GM21360 (cell line): ENCODE measurements around the gene VPS45.

Experiments
- ATAC-seq: cut with Tn5 transposase; IDR thresholded peaks from one replicate; pipeline ENCODE4 v1.9.1; 2021; ENCODE audit warnings: mild to moderate bottlenecking, moderate library complexity; ENCODE audit not compliant: unreplicated experiment

VPS45 gene

GRCh38 chr1:150155413-150156071 lies 88.0 kb downstream of the VPS45 start:
- ATAC-seq = no peak

DNA sequence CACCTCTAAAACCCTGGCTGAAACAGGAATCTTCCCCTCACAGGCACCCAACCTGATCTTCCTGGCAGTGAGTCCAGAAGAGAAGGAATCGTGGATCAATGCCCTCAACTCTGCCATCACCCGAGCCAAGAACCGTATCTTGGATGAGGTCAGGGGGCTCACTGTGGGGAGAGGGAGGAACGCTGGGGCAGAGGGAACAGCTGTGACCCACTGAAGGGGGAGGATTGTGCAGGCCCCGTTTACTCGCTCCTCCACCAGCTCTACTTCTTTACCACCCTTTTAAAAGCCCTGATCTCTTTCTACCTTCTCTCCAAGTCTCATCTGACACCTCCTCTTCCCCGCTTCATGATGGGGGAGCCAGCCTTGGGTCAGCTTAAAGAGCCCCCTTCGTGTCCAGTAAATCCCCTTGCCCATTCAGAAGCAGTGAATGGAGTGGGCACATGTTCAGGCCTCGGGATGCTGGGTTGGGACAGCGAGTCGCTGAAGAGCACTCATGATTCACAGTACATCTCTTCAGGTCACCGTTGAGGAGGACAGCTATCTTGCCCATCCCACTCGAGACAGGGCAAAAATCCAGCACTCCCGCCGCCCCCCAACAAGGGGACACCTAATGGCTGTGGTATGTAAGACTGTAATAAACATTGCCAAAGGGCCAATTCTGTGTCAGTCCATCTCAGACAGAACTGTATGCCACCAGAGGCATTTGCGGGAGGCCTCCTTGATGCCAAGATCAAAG lies 89.5 kb downstream of the VPS45 start:
- no peak for ATAC-seq

GRCh38 chr1:150159550-150159949 lies 92.0 kb downstream of the VPS45 start:
- no peak for ATAC-seq

GRCh38 chr1:150160964-150161621 lies 93.5 kb downstream of the VPS45 start:
- no peak for ATAC-seq

GRCh38 chr1:150161747-150162581 lies 94.4 kb downstream of the VPS45 start:
- no peak for ATAC-seq

DNA sequence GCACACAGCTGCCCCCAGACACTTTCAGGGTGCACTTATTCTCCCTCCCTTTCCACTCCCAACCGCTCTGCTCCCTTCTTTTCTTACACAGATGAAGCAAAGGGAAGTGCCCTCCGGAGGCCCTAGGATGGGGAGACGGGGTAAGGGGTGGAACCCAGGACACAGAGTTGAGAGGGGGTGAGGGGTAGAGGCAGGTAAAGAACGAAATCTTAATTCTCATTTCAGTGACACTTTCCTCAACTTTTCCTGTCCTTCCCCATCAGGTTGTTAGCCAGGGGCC lies 94.9 kb downstream of the VPS45 start:
- no peak for ATAC-seq

GRCh38 chr1:150162862-150163706 lies 95.5 kb downstream of the VPS45 start:
- ATAC-seq = peak; percentile 30

- ATAC-seq = no peak
These were observed 96.6 kb downstream of the VPS45 start for GRCh38 chr1:150164224-150164623.

DNA sequence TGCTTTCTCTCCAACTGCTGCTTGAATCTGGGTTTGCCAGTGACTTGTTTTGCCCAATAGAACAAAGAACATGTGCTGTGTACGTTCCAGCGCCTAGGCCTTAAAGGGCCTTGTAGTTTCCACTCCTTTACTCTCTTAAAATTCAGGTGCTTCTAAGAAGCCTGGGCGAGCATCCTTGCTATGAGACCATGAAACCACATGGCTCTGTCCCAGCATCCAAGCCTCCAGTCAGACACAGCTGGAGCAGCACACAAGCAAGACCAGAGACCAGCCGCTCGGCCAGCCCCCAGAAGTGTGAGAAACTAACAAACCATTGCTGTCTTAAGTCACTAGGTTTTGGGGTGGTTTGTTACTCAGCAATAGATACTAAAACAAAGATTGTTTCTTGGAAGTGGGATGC lies 97.2 kb downstream of the VPS45 start:
- no peak for ATAC-seq

DNA sequence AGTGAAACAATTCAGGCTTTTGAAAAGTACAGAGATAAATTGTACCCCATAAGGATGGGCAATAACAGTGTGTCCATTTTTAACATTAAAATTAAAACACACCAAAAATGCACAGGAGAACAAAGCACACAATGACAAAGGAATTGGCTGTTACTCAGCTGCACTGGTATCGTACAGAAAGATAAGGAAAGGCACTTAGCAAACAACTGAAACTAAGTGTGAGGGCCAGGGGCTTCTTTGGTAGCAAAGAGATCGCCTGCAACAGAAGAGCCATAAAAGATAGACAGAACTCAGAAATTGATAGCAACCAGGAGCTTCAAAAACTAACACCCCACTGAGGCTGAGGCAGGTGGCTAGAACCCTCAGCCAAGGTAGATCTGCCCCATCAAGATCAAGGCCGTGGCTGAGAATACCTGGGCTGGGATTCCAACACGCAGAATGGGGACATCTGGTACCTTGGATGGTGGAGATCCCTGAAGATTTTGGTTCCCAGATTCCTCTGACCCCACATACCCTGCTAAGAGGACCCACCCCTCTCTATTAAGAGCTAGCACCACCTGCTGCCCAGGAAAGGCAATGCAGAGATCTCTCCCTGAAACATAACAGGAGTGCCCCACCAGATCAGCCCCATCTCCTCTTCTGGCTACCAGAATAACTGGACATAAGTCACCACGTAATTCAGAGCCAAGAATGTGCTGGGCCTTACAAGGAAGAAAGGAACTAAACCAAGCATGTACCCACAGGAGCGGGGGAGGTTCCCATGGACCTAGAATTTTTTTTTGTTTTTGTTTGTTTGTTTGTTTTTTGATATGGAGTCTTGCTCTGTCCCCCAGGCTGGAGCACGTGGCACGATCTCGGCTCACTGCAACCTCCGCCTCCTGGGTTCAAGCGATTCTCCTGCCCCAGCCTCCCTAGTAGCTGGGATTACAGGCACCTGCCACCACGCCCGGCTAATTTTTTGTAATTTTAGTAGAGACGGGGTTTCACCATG lies 98.3 kb downstream of the VPS45 start:
- ATAC-seq = no peak

GRCh38 chr1:150168960-150169601 lies 101.5 kb downstream of the VPS45 start:
- no peak for ATAC-seq

DNA sequence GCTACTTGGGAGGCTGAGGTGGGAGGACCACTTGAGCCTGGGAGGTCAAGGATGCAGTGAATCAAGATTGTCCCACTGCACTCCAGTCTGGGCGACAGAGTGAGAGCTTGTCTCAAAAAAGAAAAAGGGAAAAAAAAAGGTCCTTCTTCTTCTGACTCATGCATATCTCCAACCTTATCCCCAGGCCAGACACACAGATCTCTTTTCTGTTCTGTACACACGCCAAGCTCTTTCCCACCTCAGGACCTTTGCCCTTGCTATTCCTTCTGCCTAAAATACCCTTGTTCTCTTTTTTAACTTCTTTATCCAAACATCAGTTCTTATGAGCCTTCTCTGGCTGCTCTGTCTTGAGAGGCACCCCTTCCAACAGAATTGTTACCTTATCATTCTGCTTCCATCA lies 104.2 kb downstream of the VPS45 start:
- no peak for ATAC-seq

- ATAC-seq = no peak
These were observed 105.6 kb downstream of the VPS45 start for GRCh38 chr1:150173141-150173585.

- ATAC-seq = no peak
These were observed 109.0 kb downstream of the VPS45 start for GRCh38 chr1:150176593-150176992.

DNA sequence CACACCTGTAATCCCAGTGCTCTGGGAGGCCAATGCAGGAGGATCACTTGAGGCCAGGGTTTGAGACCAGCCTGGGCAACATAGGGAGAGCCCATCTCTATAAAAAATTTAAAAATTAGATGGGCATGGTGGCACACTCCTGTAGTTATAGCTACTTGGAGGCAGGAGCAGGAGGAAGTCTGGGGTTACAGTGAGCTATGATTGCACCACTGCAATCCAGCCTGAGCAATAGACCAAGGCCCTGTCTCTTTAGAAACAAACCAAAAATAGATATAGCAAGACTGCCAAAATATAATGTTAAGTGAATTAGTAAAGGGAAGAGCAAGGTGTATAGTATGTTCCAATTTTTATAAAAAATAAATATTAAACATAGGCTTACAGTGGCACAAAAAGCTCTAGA lies 111.0 kb downstream of the VPS45 start:
- ATAC-seq = no peak

- ATAC-seq = no peak
These were observed 112.3 kb downstream of the VPS45 start for GRCh38 chr1:150179867-150180266.

DNA sequence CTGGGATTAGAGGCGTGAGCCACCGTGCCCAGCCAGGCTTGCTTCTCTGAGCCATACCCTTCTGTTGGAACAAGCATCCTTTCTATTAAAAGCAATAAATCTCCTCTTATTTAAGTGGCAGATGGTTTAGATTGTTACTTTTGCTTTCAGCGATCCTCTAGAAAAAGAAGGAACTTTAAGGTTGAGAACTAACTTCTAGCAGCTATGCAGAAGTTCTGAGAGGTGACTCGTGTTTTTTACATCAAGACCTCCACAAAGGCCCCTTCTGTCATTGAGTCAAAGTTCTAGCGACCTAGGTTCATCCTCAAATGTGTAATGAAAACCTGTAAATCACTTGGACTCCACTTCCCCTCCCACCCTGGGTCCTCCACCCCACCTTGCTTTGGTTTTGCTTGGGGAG lies 112.9 kb downstream of the VPS45 start:
- ATAC-seq = no peak

DNA sequence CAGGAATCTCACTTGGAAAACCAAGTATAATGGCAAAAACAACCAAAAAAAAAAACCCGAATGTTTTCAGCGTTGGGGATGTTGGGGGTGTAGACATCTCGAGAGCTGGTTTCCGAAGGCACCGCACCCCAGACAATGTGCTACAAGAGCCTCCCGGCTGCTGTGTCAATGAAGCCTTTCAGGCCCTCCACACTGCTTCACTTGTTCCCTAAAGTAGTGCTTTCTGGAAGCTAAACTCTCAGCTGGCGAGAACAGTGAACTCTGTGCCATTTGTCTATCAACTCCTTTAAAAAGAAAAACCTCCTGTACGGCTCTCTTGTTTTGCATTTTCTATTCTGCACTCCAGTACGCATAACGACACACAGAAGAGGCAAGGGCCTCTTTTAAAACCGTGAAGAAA lies 114.7 kb downstream of the VPS45 start:
- no peak for ATAC-seq

GRCh38 chr1:150183061-150183460 lies 115.5 kb downstream of the VPS45 start:
- ATAC-seq = no peak
